ENCODE data around the gene OPTC.

The OPTC gene

DNA sequence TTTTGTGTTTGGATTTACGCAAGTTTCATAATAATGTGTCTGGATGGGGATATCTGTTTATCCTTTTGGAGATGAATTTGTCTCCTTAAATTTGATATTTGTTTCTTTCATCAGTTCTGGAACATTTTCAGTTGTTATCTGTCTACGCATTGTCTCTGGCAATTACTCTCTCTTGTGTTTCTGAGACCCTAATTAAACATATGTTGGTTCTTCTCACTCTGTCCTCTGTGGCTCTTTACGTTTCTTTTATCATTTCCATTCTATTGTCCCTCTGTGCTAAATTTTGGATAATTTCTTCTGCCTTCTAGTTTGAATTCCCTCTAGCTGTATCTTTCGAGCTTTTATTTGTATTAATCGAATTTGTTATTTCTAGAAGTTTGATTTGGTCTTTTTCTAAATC is 35.9 kb upstream of the OPTC start:
- POLR2A ChIA-PET = no interaction called here
- DNase-seq (ENCODE audit: extremely low spot score) = no peak
- TF ChIP-seq, protein P1, sequence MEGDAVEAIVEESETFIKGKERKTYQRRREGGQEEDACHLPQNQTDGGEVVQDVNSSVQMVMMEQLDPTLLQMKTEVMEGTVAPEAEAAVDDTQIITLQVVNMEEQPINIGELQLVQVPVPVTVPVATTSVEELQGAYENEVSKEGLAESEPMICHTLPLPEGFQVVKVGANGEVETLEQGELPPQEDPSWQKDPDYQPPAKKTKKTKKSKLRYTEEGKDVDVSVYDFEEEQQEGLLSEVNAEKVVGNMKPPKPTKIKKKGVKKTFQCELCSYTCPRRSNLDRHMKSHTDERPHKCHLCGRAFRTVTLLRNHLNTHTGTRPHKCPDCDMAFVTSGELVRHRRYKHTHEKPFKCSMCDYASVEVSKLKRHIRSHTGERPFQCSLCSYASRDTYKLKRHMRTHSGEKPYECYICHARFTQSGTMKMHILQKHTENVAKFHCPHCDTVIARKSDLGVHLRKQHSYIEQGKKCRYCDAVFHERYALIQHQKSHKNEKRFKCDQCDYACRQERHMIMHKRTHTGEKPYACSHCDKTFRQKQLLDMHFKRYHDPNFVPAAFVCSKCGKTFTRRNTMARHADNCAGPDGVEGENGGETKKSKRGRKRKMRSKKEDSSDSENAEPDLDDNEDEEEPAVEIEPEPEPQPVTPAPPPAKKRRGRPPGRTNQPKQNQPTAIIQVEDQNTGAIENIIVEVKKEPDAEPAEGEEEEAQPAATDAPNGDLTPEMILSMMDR (IDR thresholded peaks at IDR 0.05; ENCODE audit: control extremely low read depth, extremely low read depth, low read depth, missing control alignments) = no peak
- CTCF ChIA-PET = interaction anchor here (0.7 to 0.9 kb wide), 2 partner anchors 8 to 29 kb away, joined by 3 read pairs; no protein-coding TSS in a partner anchor

DNA sequence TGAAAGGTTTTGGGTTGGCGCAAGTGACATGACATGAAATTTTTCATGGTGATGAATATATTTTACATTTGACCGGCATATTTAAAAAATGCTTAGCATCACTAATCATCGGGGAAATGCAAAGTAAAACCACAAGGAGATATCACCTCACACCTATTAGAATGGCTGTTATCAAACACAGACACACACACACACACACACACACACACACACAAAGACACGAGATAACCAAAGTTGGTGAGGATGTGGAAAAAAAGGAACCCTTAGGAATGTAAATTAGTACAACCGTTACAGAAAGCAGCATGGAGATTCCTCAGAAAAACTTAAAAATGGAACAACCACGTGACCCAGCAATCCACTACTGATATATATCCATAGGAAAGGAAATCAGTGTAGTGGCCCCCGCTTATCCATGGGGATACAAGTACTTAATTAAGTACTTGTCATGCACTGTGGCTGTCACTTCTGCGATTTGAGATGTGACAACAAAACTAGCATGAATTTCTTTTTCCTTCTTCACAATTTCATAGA is 34.2 kb upstream of the OPTC start:
- TF ChIP-seq, protein P1 (IDR thresholded peaks at IDR 0.05; ENCODE audit: control extremely low read depth, extremely low read depth, low read depth, missing control alignments) = no peak
- CTCF ChIA-PET = interaction anchor here (1.5 to 1.7 kb wide), 2 partner anchors 13 to 243 kb away, joined by 3 to 6 read pairs; no protein-coding TSS in a partner anchor
- POLR2A ChIA-PET = no interaction called here
- no peak for DNase-seq (ENCODE audit: extremely low spot score)

DNA sequence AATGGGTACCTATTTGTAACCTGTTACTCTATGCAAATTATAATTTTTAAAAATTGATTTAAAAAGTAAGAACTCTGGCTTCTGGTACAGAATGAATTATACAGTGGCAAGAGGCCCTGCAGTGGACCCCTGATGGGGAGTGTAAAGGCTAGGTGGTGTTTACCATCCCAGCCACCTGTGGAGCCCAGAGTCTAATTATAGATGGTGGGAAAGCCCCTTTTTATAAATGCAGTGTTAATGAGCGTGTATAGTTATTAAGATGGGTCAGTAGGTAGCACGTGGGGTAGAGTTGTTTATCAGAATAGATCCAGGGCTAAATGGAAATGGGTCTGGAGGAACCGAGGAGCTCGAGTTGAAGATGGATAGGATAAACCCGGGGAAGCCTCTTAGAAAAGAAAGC is 32.2 kb upstream of the OPTC start:
- CTCF ChIA-PET = interaction anchor here (1.0 to 6.4 kb wide), 3 partner anchors 20 to 194 kb away, joined by 3 to 39 read pairs (median 8); no protein-coding TSS in a partner anchor
- no peak for DNase-seq (ENCODE audit: extremely low spot score)
- POLR2A ChIA-PET = no interaction called here
- TF ChIP-seq, protein P1 (IDR thresholded peaks at IDR 0.05; ENCODE audit: control extremely low read depth, extremely low read depth, low read depth, missing control alignments) = no peak

DNA sequence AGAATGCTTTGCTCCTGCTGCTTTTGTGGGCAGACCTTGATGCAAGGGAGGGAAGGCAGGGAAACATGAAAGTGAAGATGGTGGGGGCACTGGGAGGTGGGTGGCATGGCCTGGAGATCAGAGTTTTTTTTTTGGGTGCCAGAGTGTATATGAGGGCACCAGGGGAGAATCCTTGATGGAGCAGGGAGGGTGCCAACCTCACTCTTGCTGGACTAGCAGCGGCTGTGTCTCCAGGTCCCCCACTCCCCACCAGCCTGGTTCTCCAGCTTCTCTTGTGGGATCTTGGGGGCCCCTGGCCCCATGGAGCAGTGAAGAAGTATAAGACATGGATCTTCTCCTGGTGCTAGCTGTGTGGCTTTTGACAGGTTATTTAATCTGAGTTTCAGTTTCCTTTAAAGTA is 31.8 kb upstream of the OPTC start:
- ChIA-PET POLR2A (no interaction called here), CTCF (interaction anchor here (1.0 to 6.4 kb wide), 3 partner anchors 21 to 195 kb away, joined by 3 to 39 read pairs (median 8); no protein-coding TSS in a partner anchor)
- no peak for DNase-seq (ENCODE audit: extremely low spot score)
- TF ChIP-seq, protein P1 (IDR thresholded peaks at IDR 0.05; ENCODE audit: control extremely low read depth, extremely low read depth, low read depth, missing control alignments) = no peak

DNA sequence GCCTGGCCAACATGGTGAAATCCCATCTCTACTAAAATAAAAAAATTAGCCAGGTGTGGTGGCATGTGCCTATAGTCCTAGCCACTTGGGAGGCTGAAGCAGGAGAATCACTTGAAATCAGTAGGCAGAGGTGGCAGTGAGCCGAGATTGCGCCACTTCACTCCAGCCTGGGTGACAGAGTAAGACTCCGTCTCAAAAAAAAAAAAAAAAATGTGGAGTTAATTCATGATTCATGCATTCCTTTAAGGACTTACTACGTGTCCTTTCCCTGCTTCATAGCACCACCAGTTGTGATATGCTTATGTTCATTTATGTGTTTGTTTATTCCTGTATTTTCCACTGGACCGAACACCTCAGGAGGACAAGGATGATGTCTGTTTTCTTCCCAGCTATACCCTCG is 31.1 kb upstream of the OPTC start:
- TF ChIP-seq, protein P1 (IDR thresholded peaks at IDR 0.05; ENCODE audit: control extremely low read depth, extremely low read depth, low read depth, missing control alignments) = no peak
- POLR2A ChIA-PET = no interaction called here
- CTCF ChIA-PET = interaction anchor here (1.3 to 6.4 kb wide), 6 partner anchors 9 to 196 kb away, joined by 4 to 39 read pairs (median 10); partner anchors contain the start of gene PRELP
- no peak for DNase-seq (ENCODE audit: extremely low spot score)

DNA sequence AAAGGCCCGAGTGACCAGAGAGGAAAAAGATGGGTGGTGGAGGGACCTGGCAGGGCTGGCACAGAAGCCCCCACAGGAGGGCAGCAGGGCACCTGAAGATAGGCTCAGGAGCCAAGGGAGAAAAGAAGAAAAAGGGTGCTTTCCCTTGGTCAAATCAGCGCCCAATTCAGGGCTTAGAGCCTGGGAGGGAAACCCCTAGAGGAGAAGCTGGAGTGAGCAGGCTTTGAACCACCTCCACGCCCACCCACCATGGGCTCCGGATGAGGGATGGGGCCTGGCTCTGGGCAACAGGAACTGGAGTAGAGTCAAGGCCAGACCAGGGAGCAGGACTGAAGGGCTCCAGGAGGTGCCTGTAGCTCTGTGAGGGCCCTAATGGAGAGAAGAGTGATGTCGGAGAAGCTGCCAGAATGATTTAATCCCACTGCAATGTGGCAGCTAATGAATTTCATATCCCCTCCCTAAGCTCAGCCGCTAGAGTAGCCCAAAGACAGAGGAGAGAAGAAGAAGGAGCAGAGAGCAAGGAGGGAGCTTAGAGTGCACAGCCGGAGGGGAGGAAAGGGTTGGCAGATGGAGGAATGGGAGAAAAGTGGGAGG is 30.4 kb upstream of the OPTC start:
- TF ChIP-seq, protein P1 (IDR thresholded peaks at IDR 0.05; ENCODE audit: control extremely low read depth, extremely low read depth, low read depth, missing control alignments) = no peak
- ChIA-PET CTCF (interaction anchor here (0.8 to 6.4 kb wide), 8 partner anchors 10 to 380 kb away, joined by 4 to 39 read pairs (median 7); partner anchors contain the start of gene PRELP), POLR2A (no interaction called here)
- DNase-seq (ENCODE audit: extremely low spot score) = no peak

Measured in GM10248 (cell line).